ENCODE data around the gene ATG10.

DNA sequence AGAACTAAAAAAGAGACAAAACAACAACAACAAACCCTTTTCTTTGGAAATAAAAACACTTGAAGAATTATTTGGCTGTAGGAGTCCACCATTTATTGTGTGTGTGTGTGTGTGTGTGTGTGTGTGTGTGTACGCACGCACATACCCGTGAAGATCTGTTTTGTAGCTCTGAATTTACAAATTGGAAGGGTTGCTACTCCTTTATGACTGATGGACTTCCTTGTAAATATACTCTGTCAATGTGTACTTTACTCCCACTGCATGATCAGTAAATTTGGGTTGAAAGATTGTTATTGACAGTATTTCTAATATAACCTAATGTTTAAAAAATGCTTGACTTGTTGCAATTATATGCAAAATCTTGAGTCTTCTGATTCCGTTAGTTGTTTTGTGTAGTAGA, 148.1 kb downstream of the ATG10 start:
- TF ChIP-seq POLR2A (IDR thresholded peaks at IDR 0.05) (no peak), POLR2AphosphoS5 (IDR thresholded peaks at IDR 0.05) (no peak)
- TF ChIP-seq, protein P1, sequence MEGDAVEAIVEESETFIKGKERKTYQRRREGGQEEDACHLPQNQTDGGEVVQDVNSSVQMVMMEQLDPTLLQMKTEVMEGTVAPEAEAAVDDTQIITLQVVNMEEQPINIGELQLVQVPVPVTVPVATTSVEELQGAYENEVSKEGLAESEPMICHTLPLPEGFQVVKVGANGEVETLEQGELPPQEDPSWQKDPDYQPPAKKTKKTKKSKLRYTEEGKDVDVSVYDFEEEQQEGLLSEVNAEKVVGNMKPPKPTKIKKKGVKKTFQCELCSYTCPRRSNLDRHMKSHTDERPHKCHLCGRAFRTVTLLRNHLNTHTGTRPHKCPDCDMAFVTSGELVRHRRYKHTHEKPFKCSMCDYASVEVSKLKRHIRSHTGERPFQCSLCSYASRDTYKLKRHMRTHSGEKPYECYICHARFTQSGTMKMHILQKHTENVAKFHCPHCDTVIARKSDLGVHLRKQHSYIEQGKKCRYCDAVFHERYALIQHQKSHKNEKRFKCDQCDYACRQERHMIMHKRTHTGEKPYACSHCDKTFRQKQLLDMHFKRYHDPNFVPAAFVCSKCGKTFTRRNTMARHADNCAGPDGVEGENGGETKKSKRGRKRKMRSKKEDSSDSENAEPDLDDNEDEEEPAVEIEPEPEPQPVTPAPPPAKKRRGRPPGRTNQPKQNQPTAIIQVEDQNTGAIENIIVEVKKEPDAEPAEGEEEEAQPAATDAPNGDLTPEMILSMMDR (IDR thresholded peaks at IDR 0.05): no peak

Data from suprapubic skin (tissue), 4 donors.